ENCODE data around the gene NEURL1B. TPM values are rescaled to one million over a fixed set of nuclear protein-coding genes. Genes with fewer than 3 reads are reported as not detected.

Gene NEURL1B
- polyA plus RNA-seq, 2 of the 4 experiments (the other 2 are of a cell fraction): 0.89 to 2.1 TPM

DNA sequence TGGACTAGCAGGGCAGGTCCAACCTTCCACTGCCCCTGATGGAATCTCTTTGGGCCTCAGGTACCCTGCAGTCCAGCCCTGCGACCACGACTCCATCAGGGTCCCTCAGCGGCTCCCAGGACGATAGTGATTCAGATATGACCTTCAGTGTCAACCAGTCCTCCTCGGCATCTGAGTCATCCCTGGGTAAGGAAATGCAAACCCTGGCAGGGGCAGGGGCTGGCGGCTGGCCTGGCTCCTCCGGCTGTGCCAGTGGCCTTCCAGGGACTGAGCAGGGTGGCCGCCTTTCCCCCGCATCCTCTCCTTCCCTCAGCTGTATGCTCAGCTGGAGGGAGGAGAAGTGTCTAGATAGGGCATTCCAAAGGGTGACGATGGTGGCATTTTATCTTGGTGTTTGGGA, 45.0 kb downstream of the NEURL1B start (continued):
- TF ChIP-seq TP53 (CRISPR knock-in tag; IDR thresholded peaks at IDR 0.05) (no peak), RARB (CRISPR knock-in tag; IDR thresholded peaks at IDR 0.05) (no peak), EHF (CRISPR knock-in tag; IDR thresholded peaks at IDR 0.05) (no peak), NPAS2 (CRISPR knock-in tag; IDR thresholded peaks at IDR 0.05; ENCODE audit: borderline replicate concordance) (no peak), KDM1A (IDR thresholded peaks at IDR 0.05; ENCODE audit: low read depth) (no peak)

DNA sequence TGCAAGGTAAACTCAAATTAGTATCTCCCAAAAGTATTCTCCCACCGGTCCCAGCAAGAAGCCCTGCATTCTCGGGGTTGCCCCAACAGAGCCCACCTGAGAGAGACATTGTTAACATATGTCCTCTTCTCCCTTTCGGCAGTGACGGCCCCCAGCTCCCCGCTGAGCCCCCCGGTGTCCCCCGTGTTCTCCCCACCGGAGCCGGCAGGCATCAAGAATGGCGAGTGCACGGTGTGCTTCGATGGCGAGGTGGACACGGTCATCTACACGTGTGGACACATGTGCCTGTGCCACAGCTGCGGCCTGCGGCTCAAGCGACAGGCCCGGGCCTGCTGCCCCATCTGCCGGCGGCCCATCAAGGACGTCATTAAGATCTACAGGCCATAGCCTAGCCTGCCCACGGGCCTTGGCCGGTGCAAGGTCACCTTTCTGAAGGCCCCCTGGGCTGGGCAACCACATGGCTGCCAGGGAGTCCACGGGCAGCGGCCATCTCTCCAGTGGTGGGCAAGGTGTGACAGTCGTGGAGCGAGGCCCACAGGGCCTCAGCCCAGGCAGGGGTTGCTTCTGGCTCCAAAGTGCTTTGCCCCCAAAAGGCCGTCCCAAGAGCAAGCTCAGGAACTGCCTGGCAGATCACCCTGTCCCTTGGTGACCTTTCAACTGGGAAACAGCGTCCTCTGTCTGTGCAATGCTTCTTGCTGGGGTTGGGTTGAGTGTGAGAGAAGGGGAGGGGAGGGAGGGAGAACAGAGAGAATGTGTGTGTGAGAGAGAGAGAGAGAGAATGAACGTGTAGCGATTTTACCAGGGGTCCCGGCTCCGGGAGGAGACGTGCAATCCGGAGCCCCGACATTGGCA, 45.7 kb downstream of the NEURL1B start:
- no peak for TF ChIP-seq ZFP36 (IDR thresholded peaks at IDR 0.05; ENCODE audit: borderline replicate concordance, partially characterized antibody)
- TF ChIP-seq ZC3H11A (IDR thresholded peaks at IDR 0.05): no peak
- no peak for TF ChIP-seq CHD2 (IDR thresholded peaks at IDR 0.05; ENCODE audit: low read length, partially characterized antibody)
- no peak for TF ChIP-seq CBX8 (IDR thresholded peaks at IDR 0.05)
- TF ChIP-seq CBX2 (IDR thresholded peaks at IDR 0.05; ENCODE audit: borderline replicate concordance, low read depth): no peak
- no peak for TF ChIP-seq RAD21 (conservative IDR thresholded peaks at IDR 0.05 in 1 of 2, IDR thresholded peaks at IDR 0.05 in 1 of 2)
- TF ChIP-seq FOSB (CRISPR knock-in tag; IDR thresholded peaks at IDR 0.05): no peak
- TF ChIP-seq NPAS2 (CRISPR knock-in tag; IDR thresholded peaks at IDR 0.05; ENCODE audit: borderline replicate concordance): no peak
- TF ChIP-seq FOXS1 (CRISPR knock-in tag; IDR thresholded peaks at IDR 0.05): no peak
- TF ChIP-seq NR3C1 (IDR thresholded peaks at IDR 0.05): no peak
- Histone ChIP-seq H3K27ac (no peak overlapping the region), H3K4me3 (no peak overlapping the region), H3K9me3 (no peaks in the 10 kb centered on the region), H3K4me1 (no peaks in the 10 kb centered on the region), H3K4me2 (no peak overlapping the region)
- 90% methylated on average over 37 of the region's 37 CpGs for WGBS (ENCODE audit: missing lambda C conversion rate)
- ChIA-PET CTCF (interaction anchor here (2.6 to 12.1 kb wide), 3 partner anchors 10 to 207 kb away, joined by 8 to 100 read pairs (median 41); no protein-coding TSS in a partner anchor), POLR2A (no interaction called here)
- ATAC-seq (no peak), FAIRE-seq (no peak), DNase-seq (ENCODE audit: low read depth in 1 of 2, low spot score in 1 of 2) (no peak)

GRCh38 chr5:172687940-172688339, 46.9 kb downstream of the NEURL1B start:
- TF ChIP-seq HDAC2 (IDR thresholded peaks at IDR 0.05) (no peak), CBX2 (IDR thresholded peaks at IDR 0.05; ENCODE audit: borderline replicate concordance, low read depth) (no peak), KDM1A (IDR thresholded peaks at IDR 0.05; ENCODE audit: low read depth) (no peak), RFX5 (IDR thresholded peaks at IDR 0.05) (no peak), POLR2A (IDR thresholded peaks at IDR 0.05; ENCODE audit: low read length) (no peak), EHMT2 (IDR thresholded peaks at IDR 0.05; ENCODE audit: low read depth) (no peak), NFE2L2 (conservative IDR thresholded peaks at IDR 0.05; ENCODE audit: low read length) (no peak), CBX8 (IDR thresholded peaks at IDR 0.05) (no peak), EHF (CRISPR knock-in tag; IDR thresholded peaks at IDR 0.05) (no peak), RARB (CRISPR knock-in tag; IDR thresholded peaks at IDR 0.05) (no peak), CEBPB (IDR thresholded peaks at IDR 0.05) (no peak), CHD4 (IDR thresholded peaks at IDR 0.05; ENCODE audit: borderline replicate concordance) (no peak)
- TF ChIP-seq, protein P1, sequence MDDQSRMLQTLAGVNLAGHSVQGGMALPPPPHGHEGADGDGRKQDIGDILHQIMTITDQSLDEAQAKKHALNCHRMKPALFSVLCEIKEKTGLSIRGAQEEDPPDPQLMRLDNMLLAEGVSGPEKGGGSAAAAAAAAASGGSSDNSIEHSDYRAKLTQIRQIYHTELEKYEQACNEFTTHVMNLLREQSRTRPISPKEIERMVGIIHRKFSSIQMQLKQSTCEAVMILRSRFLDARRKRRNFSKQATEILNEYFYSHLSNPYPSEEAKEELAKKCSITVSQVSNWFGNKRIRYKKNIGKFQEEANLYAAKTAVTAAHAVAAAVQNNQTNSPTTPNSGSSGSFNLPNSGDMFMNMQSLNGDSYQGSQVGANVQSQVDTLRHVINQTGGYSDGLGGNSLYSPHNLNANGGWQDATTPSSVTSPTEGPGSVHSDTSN (IDR thresholded peaks at IDR 0.05): no peak
- TF ChIP-seq, protein P2, sequence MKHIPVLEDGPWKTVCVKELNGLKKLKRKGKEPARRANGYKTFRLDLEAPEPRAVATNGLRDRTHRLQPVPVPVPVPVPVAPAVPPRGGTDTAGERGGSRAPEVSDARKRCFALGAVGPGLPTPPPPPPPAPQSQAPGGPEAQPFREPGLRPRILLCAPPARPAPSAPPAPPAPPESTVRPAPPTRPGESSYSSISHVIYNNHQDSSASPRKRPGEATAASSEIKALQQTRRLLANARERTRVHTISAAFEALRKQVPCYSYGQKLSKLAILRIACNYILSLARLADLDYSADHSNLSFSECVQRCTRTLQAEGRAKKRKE (CRISPR knock-in tag; IDR thresholded peaks at IDR 0.05; ENCODE audit: low read depth): no peak
- H3K27ac ChIP-seq: no peak overlapping the region
- CTCF ChIA-PET: interaction anchor here (0.8 to 12.1 kb wide), 3 partner anchors 9 to 235 kb away, joined by 3 to 100 read pairs (median 41); no protein-coding TSS in a partner anchor
- no peak overlapping the region for H3K4me2 ChIP-seq
- WGBS (ENCODE audit: missing lambda C conversion rate): 83% methylated on average over 4 of the region's 4 CpGs
- ATAC-seq (no peak), DNase-seq (ENCODE audit: low read depth in 1 of 2, low spot score in 1 of 2) (no peak), FAIRE-seq (no peak)
- H3K9me3 ChIP-seq: no peaks in the 10 kb centered on the region
- POLR2A ChIA-PET: no interaction called here
- H3K4me3 ChIP-seq: no peak overlapping the region
- H3K4me1 ChIP-seq: no peaks in the 10 kb centered on the region

Measured in A549 (cell line).